Vagina (tissue), 2 donors: ENCODE data around the gene COL6A1.

Experiments used
- POLR2A ChIP-seq, 2 donors: fragments of 450-650 bp; IDR thresholded peaks; one replicate each; pipeline ENCODE4 v1.6.1; 2017; ENCODE audit warnings: antibody characterized with exemption in 2 of 2, mild to moderate bottlenecking in 2 of 2, moderate library complexity in 2 of 2
- POLR2AphosphoS5 ChIP-seq, 2 donors: sonication (generic); formaldehyde crosslinking; IDR thresholded peaks; one replicate each; pipeline ENCODE4 v1.9.0; 2017; ENCODE audit warnings: antibody characterized with exemption in 2 of 2, mild to moderate bottlenecking in 2 of 2, low read depth in 1 of 2; ENCODE audit not compliant: insufficient read depth in 1 of 2
- TF ChIP-seq, protein P1 (sequence below), 3 experiments: fragments of 450-650 bp in 2 of 3; fragments of 200-600 bp in 1 of 3; sonication (generic) in 1 of 3; IDR thresholded peaks; one replicate each; pipeline ENCODE4 v1.5.1; 2017 to 2019; ENCODE audit warnings: antibody characterized with exemption in 3 of 3, mild to moderate bottlenecking in 2 of 3, moderate library complexity in 2 of 3

- TF ChIP-seq, protein P1, sequence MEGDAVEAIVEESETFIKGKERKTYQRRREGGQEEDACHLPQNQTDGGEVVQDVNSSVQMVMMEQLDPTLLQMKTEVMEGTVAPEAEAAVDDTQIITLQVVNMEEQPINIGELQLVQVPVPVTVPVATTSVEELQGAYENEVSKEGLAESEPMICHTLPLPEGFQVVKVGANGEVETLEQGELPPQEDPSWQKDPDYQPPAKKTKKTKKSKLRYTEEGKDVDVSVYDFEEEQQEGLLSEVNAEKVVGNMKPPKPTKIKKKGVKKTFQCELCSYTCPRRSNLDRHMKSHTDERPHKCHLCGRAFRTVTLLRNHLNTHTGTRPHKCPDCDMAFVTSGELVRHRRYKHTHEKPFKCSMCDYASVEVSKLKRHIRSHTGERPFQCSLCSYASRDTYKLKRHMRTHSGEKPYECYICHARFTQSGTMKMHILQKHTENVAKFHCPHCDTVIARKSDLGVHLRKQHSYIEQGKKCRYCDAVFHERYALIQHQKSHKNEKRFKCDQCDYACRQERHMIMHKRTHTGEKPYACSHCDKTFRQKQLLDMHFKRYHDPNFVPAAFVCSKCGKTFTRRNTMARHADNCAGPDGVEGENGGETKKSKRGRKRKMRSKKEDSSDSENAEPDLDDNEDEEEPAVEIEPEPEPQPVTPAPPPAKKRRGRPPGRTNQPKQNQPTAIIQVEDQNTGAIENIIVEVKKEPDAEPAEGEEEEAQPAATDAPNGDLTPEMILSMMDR (IDR thresholded peaks at IDR 0.05) = no peak
- TF ChIP-seq POLR2AphosphoS5 (IDR thresholded peaks at IDR 0.05; ENCODE audit: insufficient read depth in 1 of 2, low read depth in 1 of 2) = no peak
- no peak for TF ChIP-seq POLR2A (IDR thresholded peaks at IDR 0.05)
Observed at GRCh38 chr21:45994759-45995685, 13.5 kb downstream of the COL6A1 start.
